ENCODE measurements around the gene EOGT.

EOGT gene

DNA sequence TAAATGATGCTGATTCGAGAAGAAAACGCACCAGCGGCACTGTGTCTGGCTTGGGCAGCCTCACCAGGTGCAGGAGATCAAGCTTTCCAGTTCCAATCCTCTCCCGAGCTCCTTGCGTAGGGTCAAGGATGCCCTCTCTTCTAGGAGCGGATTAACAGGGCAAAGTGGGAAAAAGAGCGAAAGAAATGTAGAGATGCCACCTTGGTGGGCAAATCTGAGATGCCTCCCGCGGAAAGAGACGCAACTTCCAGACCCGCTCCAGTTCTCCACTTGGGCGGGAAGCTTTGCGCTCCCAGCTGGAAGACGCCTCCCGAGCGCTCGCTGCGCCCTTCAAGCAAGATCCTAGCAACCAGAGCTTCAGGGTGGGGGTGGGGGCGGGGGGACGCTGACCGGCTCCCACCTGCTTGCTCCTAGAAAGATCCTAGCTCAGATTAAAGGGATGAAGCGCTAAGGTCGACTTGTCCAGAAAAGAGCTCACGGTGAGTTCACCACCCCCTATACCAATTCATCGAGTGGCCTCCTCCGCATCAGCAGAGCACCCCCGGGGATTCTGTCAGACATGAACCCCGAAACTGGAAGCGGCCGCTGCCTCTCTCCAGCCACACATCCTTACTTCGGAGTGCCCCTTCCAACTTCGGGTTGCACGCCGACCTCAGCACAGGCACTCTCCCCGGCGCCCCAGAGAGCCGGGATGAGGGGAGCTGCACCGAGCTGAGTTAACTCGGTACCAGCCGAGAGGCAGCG lies 81.9 kb downstream of the EOGT start:
- DNase-seq (ENCODE audit: low spot score) = peak; percentile 16
- no peak for TF ChIP-seq CTCF (IDR thresholded peaks at IDR 0.05; ENCODE audit: extremely low read depth, insufficient read depth, missing control alignments)
- in situ Hi-C loops (cut with MboI; ENCODE audit: low pct_unique_long_range_greater_than_20kb, low sequenced_read_pairs, unreplicated experiment) = no loop called here

All from GM13977 (cell line).